ENCODE data around the gene GTSE1.
A peak's percentile ranks its signal among the peaks of the same experiment; 100 is the strongest.

GTSE1 gene

GRCh38 chr22:46354176-46354992, 57.7 kb downstream of the GTSE1 start:
- DNase-seq = no peak

GRCh38 chr22:46354993-46355305, 58.3 kb downstream of the GTSE1 start:
- DNase-seq = no peak

GRCh38 chr22:46355369-46355995, 58.8 kb downstream of the GTSE1 start:
- DNase-seq = peak; percentile 64

DNA sequence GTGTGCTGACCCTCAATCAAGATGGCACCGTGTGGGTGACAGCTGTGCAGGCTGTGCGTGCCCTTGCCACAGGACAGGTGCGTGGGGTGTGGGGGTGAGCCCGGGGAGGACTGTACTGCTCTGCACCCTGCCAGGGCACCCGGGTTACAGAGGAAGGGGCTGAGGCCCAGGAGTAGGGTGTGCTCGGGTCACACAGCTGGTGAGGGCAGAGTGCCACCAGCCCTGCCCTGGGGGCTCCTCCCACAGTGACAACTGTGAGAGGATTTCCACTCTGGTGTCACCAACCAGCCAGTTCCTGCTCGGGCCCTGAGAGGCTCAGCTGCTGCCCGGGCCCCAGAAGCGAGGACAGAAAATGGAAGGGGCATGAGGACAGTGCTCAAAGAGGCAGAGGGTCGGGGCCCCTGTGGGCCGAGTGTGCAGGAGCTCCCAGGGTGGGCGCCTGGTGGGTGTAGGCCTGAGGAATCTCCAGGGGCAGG, 59.4 kb downstream of the GTSE1 start:
- DNase-seq = no peak

- no peak for DNase-seq
Measured at GRCh38 chr22:46356496-46357480, 60.1 kb downstream of the GTSE1 start.

DNA sequence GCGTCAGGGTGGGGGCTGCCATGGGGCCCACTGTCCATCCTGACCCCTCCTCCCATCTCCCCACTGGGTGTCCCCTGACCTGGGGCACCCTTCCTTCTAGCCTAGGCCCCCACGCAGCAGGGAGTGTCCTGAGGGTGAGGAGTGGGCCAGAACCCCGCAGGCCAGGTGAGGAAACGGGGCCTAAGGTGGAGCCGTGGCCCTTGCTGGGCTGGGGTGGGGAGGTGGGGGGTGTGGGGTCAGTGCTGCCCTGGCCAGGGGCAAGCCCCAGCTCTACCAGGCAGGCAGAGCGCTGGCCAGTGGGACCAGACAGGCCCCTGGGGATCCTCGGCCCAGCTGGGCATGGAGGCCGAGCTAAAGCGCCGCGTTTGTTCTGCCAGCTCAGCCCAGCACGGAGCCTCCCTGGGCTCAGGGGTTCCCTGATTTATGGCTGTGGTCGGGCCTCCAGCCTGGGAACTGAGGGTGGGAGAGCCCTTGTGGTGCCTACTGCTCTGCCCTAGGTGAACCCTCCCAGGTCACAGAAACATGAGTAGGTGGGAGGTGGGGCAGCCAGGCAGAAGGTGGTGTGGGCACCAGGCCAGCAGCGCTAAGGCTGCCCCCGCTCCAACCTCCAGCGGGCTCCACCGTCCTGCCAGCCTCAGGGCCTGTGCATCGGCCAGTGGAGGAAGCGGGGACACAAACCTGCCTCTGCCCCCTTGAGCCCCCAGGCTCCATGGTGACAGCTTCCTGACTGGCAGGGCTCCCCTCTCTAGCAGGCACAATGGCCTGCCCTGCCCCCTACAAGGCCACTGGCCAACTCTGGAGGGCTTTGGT, 61.2 kb downstream of the GTSE1 start:
- no peak for DNase-seq

GRCh38 chr22:46358766-46359165, 62.1 kb downstream of the GTSE1 start:
- no peak for DNase-seq

DNA sequence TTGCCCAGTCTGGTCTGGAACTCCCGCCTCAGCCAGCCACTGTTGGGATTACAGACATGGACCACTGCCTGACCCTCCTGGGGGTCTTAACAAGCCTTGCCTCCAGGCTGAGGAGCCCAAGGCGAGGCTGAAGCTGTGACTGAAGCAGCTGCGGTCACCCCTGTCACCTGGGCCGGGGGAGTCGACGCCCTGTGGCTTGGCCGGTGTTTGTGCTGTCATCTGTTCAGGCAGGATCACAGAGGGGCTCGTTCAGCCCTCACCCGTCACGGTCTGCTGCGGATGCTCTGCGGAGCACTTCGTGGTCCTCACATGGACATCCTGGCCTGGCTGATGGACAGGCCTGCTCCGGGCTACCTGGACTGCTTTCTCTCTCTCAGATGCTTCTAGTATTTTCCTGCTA, 62.7 kb downstream of the GTSE1 start:
- no peak for DNase-seq

DNA sequence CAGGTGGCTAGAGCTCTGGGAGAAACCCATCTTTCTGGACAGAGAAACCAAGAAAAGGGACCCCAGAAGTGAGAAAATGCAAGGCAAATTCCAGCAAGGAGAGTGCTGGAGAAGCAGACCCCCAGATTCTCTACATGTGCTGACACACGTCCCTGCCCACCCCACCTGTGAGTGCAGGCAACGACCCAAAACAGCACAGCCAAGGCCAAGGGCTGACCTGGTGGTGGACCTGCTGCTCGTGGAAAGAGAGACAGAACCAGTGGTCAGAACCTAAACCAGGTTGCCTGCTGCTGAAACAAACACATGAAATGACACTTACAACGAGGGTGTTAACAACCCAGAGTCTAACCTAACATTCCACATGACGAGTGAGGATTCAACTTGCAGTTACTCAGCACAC, 63.4 kb downstream of the GTSE1 start:
- DNase-seq = no peak

GRCh38 chr22:46360891-46361290, 64.2 kb downstream of the GTSE1 start:
- no peak for DNase-seq

- no peak for DNase-seq
Measured at GRCh38 chr22:46361826-46362202, 65.1 kb downstream of the GTSE1 start.

DNA sequence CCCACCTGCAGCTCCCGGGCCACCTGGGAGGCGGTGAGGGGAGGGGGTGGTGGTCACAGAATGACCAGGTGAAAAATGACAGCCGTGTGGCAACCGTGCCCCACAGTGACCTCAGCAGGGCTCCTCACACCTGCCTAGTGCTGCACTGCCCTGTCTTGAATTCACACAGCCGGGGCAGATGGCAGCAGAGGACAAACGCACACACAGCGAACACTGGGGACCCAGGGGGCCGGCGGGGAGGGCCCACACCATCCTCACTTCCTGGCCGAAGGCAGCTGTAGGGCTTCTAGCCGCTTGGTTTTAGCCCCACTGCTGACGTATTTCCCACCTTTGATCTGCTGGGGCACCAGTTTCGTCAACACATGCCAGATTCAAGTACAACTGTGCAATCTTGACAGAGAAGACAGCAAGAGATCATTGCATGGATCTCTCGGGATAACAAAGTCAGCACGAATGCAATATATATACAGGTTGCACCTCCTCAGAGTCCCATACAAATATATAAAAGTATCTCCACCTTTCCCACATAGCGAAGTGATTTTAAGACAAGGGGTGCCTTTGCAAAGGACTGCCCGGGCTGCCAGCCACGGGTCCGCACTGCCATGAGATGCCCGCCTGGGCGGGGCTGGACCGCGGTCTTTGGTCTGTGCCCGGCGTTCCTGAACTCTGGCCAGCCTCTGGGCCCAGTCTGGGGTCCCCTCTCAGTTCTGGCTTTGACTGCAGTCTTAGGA, 65.7 kb downstream of the GTSE1 start:
- DNase-seq = no peak

DNA sequence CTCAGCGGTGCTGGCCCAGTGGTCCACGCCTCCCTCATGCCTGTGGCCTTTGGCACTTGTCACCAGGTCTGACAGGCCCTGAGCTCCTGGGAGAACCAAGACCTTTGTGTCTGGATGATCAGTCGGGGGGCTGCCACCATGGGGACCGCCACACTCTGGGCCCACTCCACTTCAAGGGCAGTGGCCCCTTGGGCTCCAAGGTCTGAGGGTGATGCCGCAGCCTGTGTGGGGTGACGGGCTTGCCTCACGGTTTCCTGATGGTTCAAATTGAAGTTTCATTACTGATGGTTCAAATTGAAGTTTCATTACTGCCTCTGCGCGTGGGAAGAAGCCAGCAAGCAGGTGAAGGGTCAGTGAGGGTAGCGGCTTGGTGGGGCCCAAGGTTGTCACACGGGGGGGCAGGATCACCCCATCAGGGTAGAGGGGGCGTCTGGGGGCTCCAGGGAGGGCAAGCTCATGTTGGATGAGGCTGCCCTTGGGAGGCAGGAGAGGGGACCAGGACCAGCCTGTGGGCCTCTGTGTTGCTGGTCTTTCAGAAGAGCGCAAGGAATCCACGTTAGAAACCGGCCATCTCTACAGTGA, 66.4 kb downstream of the GTSE1 start:
- no peak for DNase-seq

GRCh38 chr22:46363611-46364321, 67.1 kb downstream of the GTSE1 start:
- DNase-seq = no peak

DNA sequence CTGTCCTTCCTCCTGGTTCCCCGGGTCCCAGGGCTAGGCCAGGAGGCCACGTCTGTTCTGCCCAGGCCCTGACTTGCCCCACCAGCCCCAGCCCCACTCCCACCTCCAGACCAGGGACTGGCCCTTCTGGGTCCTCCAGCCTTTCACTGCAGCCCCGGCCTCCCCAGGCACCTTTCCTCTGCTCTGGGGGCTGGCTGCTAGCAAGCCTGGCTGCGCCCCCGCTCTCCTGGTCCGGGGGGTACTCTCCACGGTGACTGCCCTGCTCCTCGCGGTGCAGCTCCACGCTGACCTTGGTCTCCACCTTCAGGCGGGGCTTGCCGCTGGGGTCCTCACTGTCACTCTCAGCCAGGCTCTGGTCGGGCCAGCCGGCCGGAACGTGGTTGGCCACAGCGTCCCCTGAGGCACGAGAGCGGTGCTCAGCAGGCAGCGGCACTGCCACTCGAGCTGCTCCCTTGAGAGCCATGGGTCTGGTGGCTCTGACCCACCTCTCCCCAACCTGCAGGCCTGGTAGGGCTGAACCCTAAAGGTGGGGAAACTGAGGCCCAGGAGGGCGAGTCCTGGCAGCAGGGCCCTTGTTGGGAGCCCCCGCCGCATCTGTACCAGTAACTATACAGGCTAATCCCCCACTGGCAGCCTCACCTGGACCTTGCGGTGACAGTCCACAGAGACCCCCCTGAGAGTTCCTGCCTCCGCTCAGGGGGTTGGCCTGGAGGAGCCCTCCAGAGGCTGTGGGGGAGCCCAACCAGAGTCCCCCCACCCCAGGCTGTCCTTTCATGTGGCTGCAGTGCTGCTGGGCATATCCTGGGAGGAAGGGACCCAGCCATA, 67.9 kb downstream of the GTSE1 start:
- no peak for DNase-seq

DNA sequence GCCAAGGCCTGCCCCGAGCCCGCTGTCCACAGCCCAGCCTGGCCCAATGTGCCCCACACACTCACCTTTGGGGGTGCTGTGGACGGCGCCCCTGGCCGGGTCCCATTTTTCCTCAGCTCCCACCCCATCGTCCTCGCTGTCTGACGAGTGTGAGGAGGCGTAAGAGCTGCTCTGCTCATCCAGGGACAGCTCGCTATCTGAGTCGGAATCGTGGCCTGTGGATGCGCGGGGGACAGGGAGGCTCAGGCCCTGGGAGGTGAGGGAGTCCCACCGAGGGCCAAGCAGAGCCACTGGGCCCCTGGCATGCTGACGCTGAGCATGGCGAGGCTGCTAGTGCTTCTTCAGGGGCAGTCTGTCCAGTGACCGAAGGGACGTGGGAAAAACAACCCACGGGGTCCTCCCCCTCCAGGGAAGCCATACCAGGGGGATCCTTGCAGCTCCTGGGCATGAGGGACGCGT, 68.5 kb downstream of the GTSE1 start:
- DNase-seq = no peak

DNA sequence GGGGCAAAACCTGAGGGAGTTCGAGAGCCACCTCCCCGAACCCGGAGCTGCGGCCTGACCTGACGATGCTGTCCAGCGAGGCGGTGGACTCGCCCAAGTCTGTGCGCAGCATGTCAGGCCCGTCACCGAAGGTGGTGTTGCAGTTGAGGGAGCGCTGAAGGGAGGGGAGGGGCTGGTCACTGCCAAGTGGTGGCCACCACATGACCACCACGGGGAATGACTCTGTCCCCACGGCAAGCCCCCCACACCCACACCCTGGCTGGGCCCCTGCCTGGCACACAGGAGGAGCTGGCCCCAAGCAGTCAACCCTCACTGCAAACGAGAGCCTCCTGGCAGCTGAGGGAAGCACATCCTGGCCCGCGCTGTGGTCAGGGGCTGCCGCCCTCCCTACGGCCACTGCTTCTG, 69.7 kb downstream of the GTSE1 start:
- no peak for DNase-seq

- no peak for DNase-seq
Measured at GRCh38 chr22:46366801-46367706, 70.4 kb downstream of the GTSE1 start.
